ENCODE measurements around the gene SVOPL.

SVOPL gene

DNA sequence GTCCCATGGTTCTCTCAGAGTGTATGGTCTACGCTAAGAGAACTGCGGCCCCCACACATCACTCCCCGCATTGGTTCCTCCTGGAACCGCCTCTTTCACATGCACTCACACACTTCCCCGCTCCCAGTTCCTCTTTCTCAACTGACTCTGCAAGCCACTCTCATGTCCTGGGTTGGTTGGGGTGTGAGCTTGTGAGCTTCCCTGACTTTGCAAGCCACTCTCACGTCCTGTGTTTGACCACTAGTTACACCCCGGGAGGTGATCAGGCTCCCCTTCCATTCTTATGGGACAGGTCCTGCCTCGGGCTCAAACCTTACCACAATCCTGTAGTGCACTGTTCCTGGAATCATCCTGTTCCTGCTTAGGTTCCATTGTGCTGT, 136.1 kb downstream of the SVOPL start:
- Histone ChIP-seq H3K4me1 (ENCODE audit: insufficient read depth, insufficient read length) (no peaks in the 10 kb centered on the region), H3K36me3 (ENCODE audit: insufficient read depth, insufficient read length, low read length) (peaks cover 86% of the 10 kb centered on the region), H3K27me3 (ENCODE audit: insufficient read depth, insufficient read length) (no peaks in the 10 kb centered on the region), H3K9me3 (ENCODE audit: insufficient read depth, low read length) (peaks cover 29% of the 10 kb centered on the region; the same call in 1 of the 2 replicates), H3K9ac (ENCODE audit: insufficient read length, low read depth) (no peak overlapping the region), H3K4me3 (ENCODE audit: insufficient read length, low read depth) (no peak overlapping the region)
- TF ChIP-seq YY1 (IDR thresholded peaks at IDR 0.05; ENCODE audit: insufficient read depth, insufficient read length): no peak
- no peak for DNase-seq (ENCODE audit: low read depth, low spot score)

DNA sequence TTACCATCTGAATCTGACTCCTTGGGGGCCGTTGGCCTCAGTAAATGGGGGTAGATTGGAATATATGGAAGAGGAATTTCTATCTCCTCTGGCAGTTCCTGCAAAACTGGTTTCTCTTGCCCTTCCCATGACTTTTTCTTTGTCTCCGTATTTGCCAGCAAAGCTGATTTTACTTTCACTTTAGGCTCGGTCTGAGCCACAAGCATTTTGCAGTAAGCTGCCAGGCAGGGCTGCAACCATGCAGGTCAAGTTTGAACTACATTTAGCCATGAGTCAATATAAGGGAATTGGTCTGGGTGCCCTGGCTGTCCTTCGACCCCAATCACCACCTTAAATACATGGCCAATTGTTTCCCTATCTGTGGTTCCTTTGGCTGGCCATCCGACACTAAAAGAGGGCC, 136.8 kb downstream of the SVOPL start:
- peaks cover 29% of the 10 kb centered on the region; the same call in 1 of the 2 replicates for H3K9me3 ChIP-seq (ENCODE audit: insufficient read depth, low read length)
- DNase-seq (ENCODE audit: low read depth, low spot score): no peak
- H3K27me3 ChIP-seq (ENCODE audit: insufficient read depth, insufficient read length): no peaks in the 10 kb centered on the region
- H3K4me3 ChIP-seq (ENCODE audit: insufficient read length, low read depth): no peak overlapping the region
- H3K36me3 ChIP-seq (ENCODE audit: insufficient read depth, insufficient read length, low read length): peaks cover 88% of the 10 kb centered on the region
- no peak overlapping the region for H3K9ac ChIP-seq (ENCODE audit: insufficient read length, low read depth)
- TF ChIP-seq ZNF274 (IDR thresholded peaks at IDR 0.05; ENCODE audit: low read depth, low read length) (no peak), YY1 (IDR thresholded peaks at IDR 0.05; ENCODE audit: insufficient read depth, insufficient read length) (no peak), SUZ12 (IDR thresholded peaks at IDR 0.05; ENCODE audit: extremely low read depth, insufficient read depth, insufficient read length) (no peak)
- no peaks in the 10 kb centered on the region for H3K4me1 ChIP-seq (ENCODE audit: insufficient read depth, insufficient read length)

DNA sequence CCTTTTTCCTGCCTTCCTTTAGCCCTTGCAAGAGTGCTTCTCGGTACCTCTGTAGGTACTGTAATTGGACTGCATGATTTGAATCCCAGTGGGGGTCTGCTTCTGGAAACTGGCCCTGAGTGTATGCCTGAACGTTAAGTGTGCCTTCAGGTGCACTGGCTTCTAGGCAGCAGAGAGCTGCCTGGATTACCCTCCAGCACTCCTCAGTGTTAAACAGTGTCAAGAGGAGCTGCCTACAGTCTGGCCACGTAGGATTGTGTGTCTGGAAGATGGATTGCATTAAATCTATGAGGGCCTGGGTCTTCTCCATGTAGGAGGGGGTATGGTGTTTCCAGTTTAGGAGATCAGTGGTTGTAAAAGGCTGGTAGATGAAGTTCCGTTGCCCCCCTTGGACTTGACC, 137.4 kb downstream of the SVOPL start:
- Histone ChIP-seq H3K4me3 (ENCODE audit: insufficient read length, low read depth) (no peak overlapping the region), H3K4me1 (ENCODE audit: insufficient read depth, insufficient read length) (no peaks in the 10 kb centered on the region), H3K36me3 (ENCODE audit: insufficient read depth, insufficient read length, low read length) (peaks cover 88% of the 10 kb centered on the region), H3K9me3 (ENCODE audit: insufficient read depth, low read length) (peaks cover 29% of the 10 kb centered on the region; the same call in 1 of the 2 replicates), H3K9ac (ENCODE audit: insufficient read length, low read depth) (no peak overlapping the region), H3K27me3 (ENCODE audit: insufficient read depth, insufficient read length) (no peaks in the 10 kb centered on the region)
- DNase-seq (ENCODE audit: low read depth, low spot score): no peak
- no peak for TF ChIP-seq SUZ12 (IDR thresholded peaks at IDR 0.05; ENCODE audit: extremely low read depth, insufficient read depth, insufficient read length)
- TF ChIP-seq YY1 (IDR thresholded peaks at IDR 0.05; ENCODE audit: insufficient read depth, insufficient read length): no peak
- TF ChIP-seq ZNF274 (IDR thresholded peaks at IDR 0.05; ENCODE audit: low read depth, low read length): no peak

DNA sequence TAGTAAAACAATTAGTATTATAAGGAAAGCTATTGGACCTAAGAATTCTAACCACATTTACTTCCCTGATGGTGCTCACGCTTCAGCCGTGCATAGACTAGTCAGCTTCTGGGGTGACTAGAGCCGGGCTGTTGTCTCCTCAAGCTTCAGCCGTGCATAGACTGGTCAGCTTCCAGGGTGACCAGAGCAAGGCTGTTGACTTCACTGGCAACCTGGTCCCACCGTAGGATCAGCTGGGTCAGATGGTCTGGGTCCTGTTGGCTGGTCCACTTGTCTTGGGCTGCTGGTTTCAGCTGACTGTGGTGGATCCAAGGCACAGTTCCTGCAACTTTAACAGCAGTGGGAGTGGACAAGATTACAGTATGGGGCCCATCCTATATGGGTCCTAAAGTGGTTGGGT, 141.7 kb downstream of the SVOPL start:
- Histone ChIP-seq H3K27me3 (ENCODE audit: insufficient read depth, insufficient read length) (no peaks in the 10 kb centered on the region), H3K36me3 (ENCODE audit: insufficient read depth, insufficient read length, low read length) (peaks cover 97% of the 10 kb centered on the region), H3K4me1 (ENCODE audit: insufficient read depth, insufficient read length) (no peaks in the 10 kb centered on the region), H3K9ac (ENCODE audit: insufficient read length, low read depth) (no peak overlapping the region), H3K4me3 (ENCODE audit: insufficient read length, low read depth) (no peak overlapping the region), H3K9me3 (ENCODE audit: insufficient read depth, low read length) (peaks cover 53% of the 10 kb centered on the region)
- no peak for DNase-seq (ENCODE audit: low read depth, low spot score)
- TF ChIP-seq SUZ12 (IDR thresholded peaks at IDR 0.05; ENCODE audit: extremely low read depth, insufficient read depth, insufficient read length): no peak
- no peak for TF ChIP-seq YY1 (IDR thresholded peaks at IDR 0.05; ENCODE audit: insufficient read depth, insufficient read length)
- no peak for TF ChIP-seq ZNF274 (IDR thresholded peaks at IDR 0.05; ENCODE audit: low read depth, low read length)

DNA sequence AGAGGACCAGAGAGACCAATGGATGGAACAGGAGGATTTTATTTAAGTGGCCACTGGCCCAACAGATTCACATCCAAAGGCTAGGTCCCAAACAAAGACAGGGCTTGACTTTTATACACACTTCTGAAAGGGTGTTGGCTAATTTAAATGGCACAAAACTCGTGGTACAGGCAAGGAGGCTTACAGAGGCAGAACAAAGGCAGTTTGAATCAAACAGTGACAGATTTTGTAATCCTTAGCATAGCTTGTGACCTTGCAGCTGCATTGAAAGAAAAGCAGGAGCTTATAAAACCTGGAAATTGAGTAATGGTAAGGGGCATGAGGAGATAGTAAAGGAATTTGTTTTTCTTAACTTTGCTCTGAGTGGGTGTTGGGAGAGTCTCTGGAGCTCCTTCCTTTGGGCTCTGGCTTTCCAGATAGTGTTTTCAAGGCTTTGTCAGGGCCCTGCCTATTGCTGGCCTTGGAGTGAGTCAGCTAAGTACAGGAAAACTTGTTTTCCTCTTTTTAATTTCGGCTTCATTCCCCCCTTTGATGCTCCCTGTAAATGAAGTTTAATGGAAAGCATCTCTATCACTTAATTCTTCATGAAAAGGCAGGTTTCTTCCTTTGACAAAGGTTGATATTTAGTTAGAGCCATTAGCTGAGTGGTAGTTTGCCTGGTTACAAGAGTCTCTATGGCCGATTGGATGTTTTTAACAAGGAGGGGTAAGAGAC, 144.2 kb downstream of the SVOPL start:
- no peak for DNase-seq (ENCODE audit: low read depth, low spot score)
- no peaks in the 10 kb centered on the region for H3K27me3 ChIP-seq (ENCODE audit: insufficient read depth, insufficient read length)
- H3K9me3 ChIP-seq (ENCODE audit: insufficient read depth, low read length): peaks cover 40% of the 10 kb centered on the region
- H3K36me3 ChIP-seq (ENCODE audit: insufficient read depth, insufficient read length, low read length): peaks cover 97% of the 10 kb centered on the region
- H3K9ac ChIP-seq (ENCODE audit: insufficient read length, low read depth): no peak overlapping the region
- H3K4me1 ChIP-seq (ENCODE audit: insufficient read depth, insufficient read length): no peaks in the 10 kb centered on the region
- H3K4me3 ChIP-seq (ENCODE audit: insufficient read length, low read depth): no peak overlapping the region
- TF ChIP-seq SUZ12 (IDR thresholded peaks at IDR 0.05; ENCODE audit: extremely low read depth, insufficient read depth, insufficient read length) (no peak), YY1 (IDR thresholded peaks at IDR 0.05; ENCODE audit: insufficient read depth, insufficient read length) (no peak), ZNF274 (IDR thresholded peaks at IDR 0.05; ENCODE audit: low read depth, low read length) (no peak)

DNA sequence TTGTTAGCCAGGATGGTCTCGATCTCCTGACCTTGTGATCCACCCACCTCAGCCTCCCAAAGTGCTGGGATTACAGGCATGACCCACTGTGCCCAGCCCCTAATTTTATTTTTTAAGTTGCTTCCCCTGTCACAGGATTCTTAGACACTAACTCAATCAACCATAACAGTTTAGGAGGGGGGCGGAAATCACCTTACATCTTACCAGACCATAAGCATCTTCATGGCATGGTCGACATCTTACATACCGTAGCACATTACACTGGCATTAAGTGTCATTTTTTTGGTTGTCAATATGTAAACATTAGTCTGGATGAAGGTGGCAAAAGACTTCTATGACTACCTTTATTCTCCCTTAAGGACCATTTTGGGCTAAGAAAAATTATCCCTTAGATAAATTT, 145.5 kb downstream of the SVOPL start:
- no peak for TF ChIP-seq SUZ12 (IDR thresholded peaks at IDR 0.05; ENCODE audit: extremely low read depth, insufficient read depth, insufficient read length)
- TF ChIP-seq YY1 (IDR thresholded peaks at IDR 0.05; ENCODE audit: insufficient read depth, insufficient read length): no peak
- no peak for TF ChIP-seq ZNF274 (IDR thresholded peaks at IDR 0.05; ENCODE audit: low read depth, low read length)
- DNase-seq (ENCODE audit: low read depth, low spot score): no peak
- Histone ChIP-seq H3K4me3 (ENCODE audit: insufficient read length, low read depth) (no peak overlapping the region), H3K27me3 (ENCODE audit: insufficient read depth, insufficient read length) (no peaks in the 10 kb centered on the region), H3K9ac (ENCODE audit: insufficient read length, low read depth) (no peak overlapping the region), H3K36me3 (ENCODE audit: insufficient read depth, insufficient read length, low read length) (peaks cover 97% of the 10 kb centered on the region), H3K4me1 (ENCODE audit: insufficient read depth, insufficient read length) (no peaks in the 10 kb centered on the region), H3K9me3 (ENCODE audit: insufficient read depth, low read length) (peaks cover 40% of the 10 kb centered on the region)

DNA sequence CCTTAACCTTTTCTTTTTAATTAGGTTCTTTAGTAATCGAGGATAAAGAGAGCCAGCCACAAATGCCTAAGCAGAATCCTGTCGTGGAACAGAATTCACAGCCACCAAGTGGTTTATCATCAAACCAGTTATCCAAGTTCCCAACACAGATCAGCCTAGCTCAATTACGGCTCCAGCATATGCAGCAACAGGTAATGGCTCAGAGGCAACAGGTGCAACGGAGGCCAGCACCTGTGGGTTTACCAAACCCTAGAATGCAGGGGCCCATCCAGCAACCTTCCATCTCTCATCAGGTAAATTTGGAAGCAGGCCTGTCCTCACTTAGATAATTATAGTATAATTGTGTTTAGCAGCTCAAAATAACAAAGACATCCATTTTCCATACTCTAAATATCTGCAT, 146.5 kb downstream of the SVOPL start:
- peaks cover 40% of the 10 kb centered on the region for H3K9me3 ChIP-seq (ENCODE audit: insufficient read depth, low read length)
- TF ChIP-seq ZNF274 (IDR thresholded peaks at IDR 0.05; ENCODE audit: low read depth, low read length) (no peak), YY1 (IDR thresholded peaks at IDR 0.05; ENCODE audit: insufficient read depth, insufficient read length) (no peak), SUZ12 (IDR thresholded peaks at IDR 0.05; ENCODE audit: extremely low read depth, insufficient read depth, insufficient read length) (no peak)
- peaks cover 90% of the 10 kb centered on the region for H3K36me3 ChIP-seq (ENCODE audit: insufficient read depth, insufficient read length, low read length)
- H3K9ac ChIP-seq (ENCODE audit: insufficient read length, low read depth): no peak overlapping the region
- no peaks in the 10 kb centered on the region for H3K4me1 ChIP-seq (ENCODE audit: insufficient read depth, insufficient read length)
- no peak for DNase-seq (ENCODE audit: low read depth, low spot score)
- no peaks in the 10 kb centered on the region for H3K27me3 ChIP-seq (ENCODE audit: insufficient read depth, insufficient read length)
- no peak overlapping the region for H3K4me3 ChIP-seq (ENCODE audit: insufficient read length, low read depth)

Data from NT2/D1 (cell line).